ENCODE data around the gene RANBP1.

GRCh38 chr22:20086763-20087162, 29.1 kb upstream of the RANBP1 start:
- TF ChIP-seq CTCF (conservative IDR thresholded peaks at IDR 0.05) (no peak), EZH2 (IDR thresholded peaks at IDR 0.05; ENCODE audit: low read depth) (no peak)
